Non-pigmented ciliary epithelial cell (primary cell): ENCODE data around the gene ETF1.
A peak's percentile ranks its signal among the peaks of the same experiment; 100 is the strongest.

Experiments
- DNase-seq: peaks from one replicate; pipeline ENCODE4 v3.0.0-alpha.2; 2010; ENCODE audit warnings: low read depth

The ETF1 gene

DNA sequence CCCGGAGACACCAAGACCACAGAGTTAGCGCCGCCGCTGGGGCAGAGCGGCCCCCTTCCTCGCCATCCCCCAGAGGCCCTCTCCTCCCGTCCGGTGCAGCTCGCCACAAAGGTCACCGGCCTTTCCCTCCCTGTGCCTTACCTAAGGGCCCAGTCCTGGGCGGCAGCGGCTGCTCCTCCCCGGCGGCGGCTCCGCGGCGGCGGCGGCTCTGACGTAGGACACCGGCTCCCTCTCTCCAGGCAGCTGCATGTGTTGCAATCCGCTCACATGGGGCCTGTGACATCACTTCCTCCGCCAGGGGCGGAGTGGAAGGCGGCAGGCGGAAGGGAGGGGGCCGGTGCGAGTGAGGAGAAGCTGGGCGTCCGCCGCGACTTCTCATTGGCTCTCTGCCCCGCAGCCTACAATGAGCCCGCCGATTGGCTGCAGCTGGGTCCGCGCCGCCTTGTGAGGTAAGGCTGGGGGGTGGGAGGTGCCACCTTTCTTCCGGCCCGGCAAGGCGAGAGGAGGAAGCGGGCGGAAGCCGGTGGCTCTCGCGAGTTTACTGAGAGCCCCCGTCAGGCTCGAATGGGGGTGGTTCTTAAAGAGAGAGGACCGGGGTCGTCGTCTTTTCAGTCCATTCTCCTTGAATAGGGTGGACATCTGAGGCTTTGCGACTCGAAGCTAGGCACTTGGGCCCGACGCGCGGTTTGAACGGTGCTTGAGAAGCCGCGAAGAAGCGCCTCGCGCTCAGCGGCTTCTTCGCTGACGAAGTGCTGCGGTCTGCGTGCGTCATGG lies at the start of gene ETF1:
Gene ETF1 (minus strand): TSS at position 281 of the 774 bp plus-strand sequence. CDS start 318 bp downstream, outside the sequence.
- DNase-seq = peak; percentile 97

DNA sequence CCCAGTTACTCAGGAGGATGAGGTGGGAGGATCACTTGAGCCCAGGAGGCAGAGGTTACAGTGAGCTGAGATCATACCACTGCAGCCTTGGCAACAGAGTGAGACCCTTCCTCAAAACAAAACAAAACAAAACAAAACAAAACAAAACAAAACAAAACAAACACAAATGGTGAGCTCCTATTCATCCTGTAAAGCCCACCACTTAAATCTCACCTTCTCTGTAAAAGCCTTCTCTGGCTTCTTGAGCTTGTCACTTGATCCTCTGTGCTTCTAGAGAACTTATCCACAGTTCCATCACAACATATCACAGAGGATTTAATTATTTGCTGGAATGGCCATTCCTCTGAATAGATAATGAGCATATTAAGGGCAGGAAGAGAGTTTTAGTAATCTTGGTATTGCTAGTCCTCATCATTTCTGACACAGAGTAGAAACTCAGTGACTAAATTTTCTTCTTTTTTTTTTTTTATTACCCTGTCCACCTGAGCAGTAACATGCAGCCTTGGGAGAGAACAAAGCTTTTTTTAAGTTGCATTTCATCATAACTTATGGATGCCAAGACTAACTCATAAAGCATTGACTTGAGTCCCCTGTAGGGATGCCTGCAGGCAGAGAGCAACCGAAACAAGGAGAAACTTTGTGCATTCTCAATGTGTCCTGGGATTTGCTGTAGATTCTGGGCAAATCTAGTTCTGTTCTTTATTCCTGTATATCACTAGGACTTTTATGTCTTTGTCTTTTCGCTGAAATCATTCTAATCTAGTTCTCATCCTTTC lies 45.2 kb upstream of the ETF1 start:
- DNase-seq = no peak

DNA sequence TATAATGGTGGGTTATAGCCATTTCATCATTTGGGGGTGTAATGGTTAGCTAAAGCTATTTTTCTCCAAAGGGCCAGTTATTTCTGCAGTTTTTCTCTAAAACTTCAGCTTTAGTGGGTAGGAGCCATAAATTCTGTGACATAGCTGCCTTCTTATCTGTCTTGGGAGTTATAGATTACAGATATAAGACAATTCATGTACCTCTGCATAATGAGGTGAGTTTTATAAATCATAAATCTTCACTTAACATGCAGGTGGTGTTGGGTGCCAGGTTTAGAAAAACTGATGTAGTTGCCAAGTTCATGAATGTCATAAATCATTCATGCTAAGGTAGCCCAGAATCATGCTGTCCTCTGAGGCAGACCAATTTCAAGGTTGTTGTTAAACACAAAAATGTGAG lies 42.1 kb upstream of the ETF1 start:
- DNase-seq = no peak

DNA sequence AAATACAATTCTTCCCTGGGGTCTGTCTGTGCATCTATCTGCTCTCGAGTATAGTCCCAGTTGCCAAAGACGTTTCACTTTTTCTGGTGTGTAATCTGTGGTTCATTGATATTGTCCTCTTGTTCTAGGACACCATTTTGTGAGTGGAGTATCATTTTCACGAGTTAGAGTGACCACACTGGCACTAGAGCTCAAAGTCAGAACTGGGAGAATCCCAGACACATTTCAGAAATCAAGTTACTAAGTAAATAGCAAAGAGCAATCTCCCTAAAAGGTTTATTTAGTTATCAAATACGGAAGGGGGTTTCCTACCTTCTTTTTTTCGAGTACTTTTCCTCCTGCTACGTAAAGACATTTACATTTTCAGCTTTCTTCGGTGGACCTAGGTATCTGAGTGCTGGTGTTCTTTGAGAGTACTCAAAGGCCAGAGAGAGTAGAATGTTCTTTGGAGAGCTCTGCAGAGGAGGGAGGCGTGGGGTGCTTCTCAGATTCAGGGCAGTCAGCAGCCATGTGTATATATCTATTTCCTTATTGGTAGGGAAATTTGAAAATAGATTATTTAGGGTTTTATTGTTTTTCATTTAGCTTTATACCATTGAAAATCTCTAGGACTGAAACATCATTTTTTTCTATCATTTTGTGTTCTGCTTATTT lies 41.1 kb upstream of the ETF1 start:
- no peak for DNase-seq

DNA sequence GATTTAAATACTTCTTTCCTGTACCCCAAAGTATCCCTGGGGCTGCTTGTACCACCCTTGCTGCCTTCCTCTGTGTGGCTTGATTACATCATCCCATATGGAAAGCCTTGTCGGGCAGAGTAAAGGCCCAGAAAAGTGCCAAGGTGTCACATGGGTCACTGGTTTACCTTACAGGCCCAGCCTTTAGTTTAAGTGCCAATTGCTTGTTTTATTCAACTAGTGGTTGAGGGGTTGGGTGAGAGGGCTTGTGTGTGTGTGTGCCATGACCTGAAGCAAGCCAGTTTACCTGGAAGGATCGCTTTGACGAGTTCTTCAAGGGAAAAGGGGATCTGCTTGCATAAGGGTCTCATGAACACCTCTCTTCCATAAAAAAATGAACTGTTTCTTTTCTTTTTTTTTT lies 39.9 kb upstream of the ETF1 start:
- DNase-seq = no peak

DNA sequence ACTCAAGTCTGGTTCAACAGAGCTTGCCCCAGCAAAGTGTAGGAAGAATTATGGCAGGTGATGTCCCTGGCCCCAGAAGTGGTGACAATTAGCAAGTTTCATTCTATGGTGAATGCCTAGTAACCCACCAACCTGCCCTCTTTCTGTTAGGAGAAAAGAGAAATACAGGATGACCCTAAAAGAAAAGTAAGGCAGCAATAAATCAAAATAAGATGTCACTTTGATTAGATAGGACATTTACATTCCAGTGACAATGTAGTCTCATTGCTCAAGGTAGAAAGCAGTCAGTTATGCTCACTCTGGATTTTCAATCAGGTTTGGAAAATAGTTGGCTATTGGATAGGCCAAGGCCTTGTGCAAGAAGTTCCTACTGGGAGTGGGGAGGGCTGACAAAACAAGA lies 37.7 kb upstream of the ETF1 start:
- no peak for DNase-seq

DNA sequence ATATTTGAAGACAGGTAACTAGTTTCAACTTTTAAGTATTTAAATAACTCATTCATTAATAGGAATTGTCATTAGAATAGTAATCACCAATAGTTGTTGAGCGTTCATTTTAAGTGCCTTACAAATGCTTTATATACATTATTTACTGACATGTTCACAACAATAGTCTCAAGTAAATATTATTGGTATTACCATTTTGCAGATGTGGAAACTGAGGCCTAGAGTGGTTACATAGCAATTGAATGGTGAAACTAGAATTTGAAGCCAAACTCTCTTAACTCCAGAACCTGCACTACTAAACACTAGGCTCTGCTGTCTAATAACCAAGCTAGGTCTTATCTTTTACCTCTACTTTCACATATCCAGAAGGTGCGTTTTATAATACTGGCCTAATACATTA lies 37.0 kb upstream of the ETF1 start:
- DNase-seq = no peak

DNA sequence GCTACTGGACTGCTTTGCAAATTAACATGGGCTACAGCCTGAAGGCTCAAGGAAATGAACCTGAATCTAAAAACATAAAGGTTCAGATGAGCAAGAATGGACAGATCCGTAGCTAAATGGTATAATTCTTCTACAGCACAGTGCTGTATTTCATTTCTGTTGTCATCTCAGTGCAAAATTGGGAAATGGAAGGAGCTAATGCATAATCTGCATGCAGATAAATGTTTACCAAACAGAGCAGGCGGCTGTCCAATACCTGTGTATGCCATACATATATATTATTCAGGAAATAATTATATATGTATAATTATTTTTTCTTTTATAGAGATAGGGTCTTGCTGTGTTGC lies 36.5 kb upstream of the ETF1 start:
- no peak for DNase-seq

DNA sequence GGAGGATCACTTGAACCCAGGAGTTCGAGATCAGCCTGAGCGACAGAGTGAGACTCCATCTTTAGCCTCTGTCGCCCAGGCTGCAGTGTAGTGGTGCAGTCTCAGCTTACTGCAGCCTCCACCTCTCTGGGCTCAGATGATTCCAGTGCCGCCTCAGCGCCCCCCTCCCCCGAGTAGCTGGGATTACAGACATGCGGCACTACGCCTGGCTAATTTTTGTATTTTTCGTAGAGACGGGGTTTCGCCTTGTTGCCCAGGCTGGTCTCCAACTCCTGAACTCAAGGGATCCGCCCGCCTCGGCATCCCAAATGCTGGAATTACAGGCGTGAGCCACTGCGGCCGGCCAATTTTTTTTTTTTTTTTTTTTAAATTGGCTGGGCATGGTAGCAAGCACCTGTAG lies 34.4 kb upstream of the ETF1 start:
- no peak for DNase-seq

DNA sequence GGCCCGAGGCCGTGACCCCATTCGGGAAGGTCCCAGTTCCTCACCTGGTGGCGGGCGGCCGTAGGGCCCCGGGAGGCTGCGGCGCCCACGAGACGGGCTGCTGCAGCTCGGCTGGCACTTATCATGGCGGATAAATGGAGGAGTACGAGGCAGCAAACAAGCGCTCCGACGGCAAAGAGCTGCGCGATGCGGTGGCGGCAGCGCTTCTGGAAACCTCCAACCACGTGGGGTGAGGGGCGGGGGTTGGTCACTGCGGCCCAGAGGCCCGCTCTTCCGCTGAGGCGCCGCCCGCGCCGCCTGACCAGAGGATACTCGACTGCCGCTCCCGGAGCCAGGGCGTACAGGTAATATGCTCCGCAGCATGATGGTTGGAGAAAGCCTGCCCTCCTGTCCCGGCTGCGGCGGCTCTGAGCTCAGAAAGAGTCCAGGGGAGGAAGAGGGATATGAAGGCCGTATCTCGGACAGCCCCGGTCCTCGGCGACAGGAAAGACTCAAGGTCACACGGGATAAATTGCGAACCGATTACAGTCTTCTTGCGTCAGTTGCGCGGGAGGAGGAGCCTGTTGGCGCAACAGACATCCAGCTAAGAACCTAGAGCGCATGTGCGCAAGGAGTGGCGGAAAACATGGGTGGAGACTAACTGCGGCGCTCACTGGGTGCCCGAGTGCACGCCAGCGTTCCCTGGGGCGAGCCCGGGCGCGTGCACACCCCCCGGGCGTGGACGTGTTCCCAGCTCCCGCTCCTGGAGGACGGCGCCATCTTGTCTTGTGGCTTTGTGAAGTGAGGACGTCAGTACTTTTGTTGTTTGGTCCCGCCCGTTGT lies 32.4 kb upstream of the ETF1 start, which contains the start of gene HSPA9:
Gene HSPA9 (minus strand): TSS at position 208 of the 822 bp plus-strand sequence. CDS start 83 bp downstream, at position 125.
- DNase-seq = peak; percentile 98

DNA sequence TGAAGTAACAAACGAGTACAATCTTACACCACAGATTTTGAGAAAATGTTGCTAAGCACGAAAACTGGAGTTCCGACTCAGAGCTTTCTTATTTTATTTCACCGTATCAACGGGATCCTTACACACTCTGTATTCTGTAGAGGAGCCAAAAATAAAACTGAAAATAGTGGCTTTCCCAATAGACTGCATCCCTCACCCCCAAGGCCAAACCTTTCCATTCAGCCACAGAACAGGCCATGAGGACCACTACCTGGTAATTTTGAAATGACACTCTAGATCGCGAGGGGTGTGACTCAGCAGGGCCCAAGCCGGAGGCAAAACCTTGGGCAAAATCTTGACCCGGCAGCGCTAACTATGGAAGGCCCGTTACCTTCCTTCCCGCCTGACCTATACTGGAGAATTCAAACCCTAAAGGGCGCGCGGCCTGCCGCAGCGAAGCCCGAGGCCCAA lies 31.7 kb upstream of the ETF1 start:
- no peak for DNase-seq

DNA sequence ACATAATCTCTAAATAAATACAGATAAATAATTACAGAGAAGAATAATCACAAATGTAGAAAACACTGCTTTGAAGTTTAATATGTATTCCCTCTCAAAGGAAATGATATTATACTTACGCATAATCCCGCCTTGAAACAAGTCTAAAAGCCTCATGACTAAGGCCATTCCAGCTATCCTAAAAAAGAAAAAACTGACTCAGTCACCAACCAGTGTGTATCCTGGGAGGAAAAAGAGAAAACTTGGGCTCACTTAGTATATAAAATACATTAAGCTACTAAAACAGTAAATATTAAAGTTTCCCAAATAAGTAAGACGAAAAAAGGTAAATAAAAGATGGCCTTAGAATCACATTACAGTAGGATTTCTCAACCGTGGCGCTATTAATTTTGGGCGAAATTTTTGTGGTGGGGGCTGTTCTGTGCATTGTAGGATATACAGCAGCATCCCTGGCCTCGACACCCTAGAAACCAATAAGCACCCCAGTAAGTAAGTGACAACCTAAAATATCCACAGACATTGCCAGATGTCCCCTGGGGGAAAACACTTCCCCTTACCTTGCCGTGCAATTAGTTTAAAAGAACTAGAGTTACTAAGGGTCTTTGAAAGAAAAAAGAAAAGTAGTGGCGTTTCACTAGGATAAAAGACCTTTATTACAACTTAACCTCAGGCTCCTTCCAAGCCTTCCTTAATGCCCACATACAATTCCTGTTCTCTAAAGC lies 31.1 kb upstream of the ETF1 start:
- DNase-seq = no peak

DNA sequence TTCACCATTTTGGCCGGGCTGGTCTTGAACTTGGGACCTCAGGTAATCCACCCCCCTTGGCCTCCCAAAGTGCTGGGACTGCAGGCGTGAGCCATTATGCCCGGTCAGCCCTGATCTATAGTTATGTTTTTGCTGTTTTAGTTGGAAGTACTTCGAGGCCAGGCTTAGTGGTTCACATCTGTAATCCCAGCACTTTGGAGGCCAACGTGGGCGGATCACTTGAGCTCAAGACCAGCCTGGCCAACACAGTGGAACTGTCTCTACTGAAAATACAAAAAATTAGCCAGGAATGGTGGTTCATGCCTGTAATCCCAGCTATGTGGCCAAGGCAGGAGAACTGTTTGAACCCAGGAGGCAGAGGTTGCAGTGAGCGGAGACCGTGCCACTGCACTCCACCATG lies 30.2 kb upstream of the ETF1 start:
- no peak for DNase-seq

DNA sequence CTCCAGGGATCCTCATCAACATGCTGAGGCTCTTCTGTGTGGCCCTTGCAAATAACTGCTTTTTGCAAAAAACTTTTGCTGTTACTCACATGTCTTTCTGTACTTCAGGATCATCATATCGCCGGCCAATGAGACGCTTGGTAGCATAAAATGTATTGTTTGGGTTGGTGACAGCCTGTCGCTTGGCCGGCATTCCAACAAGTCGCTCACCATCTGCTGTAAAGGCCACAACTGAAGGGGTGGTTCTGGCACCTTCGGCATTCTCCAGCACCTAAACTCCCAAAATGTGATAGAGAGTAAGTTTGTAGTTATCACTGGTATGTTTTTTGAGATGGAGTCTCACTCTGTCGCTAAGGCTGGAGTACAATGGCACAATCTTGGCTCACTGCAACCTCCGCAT lies 27.8 kb upstream of the ETF1 start:
- DNase-seq = no peak

DNA sequence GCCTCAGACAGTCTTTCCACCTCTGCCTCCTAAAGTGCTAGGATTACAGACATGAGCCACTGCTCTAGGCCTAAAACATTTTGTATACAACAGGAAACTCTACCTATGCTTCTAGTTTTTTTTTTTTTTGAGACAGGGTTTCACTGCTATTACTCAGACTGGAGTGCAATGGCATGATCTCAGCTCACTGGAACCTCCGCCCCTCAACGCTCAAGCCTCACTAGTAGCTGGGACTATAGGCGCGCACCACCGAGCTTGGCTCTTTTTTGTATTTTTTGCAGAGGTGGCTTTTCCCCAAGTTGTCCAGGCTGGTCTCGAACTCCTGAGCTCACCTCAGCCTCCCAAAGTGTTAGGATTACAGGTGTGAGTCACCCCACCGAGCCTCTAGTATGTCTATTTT lies 26.7 kb upstream of the ETF1 start:
- no peak for DNase-seq

DNA sequence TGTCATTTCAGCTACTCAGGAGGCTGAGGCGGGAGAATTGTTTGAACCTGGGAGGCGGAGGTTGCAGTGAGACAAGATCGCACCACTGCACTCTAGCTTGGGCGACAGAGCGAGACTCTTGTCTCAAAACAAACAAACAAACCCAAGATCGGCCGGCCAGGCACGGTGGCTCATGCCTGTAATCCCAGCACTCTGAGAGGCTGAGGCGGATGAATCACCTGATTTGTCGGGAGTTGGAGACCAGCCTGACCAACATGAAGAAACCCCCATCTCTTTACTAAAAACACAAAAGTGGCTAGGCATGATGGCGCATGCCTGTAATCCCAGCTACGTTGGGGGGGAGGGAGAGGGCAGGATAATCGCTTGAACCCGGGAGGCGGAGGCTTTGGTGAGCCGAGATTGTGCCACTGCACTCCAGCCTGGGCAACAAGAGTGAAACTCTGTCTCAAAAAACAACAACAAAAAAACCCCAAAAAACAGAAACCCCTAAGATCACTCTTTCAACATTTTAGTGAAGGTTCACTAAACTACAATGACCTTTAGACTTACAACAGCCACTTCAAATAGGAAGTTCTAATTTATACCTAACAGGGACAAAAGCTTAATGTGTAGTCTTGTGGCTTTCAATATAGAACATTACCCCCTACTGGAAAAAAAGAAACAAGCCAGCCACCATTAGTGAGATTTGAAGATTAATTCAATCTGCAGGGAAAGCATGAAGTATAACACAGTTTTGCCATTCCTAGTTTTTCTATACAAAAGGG lies 25.2 kb upstream of the ETF1 start:
- DNase-seq = peak; percentile 30

DNA sequence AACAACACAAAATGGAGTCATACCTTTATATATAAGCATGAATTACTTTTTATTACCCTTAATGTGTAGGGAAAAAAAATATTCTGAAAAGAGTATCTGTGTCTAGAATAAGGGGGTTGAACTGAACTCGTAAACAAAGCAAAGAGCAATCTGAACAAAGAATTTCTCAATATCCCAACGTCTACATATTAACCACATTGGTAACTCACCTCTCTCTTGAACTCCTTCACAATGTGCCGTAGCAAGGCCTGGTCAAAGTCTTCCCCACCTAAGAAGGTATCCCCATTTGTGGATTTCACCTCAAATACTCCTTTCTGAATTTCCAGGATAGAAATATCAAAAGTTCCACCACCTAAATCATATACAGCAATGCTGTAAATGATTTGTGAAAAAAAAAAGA lies 23.8 kb upstream of the ETF1 start:
- DNase-seq = no peak

DNA sequence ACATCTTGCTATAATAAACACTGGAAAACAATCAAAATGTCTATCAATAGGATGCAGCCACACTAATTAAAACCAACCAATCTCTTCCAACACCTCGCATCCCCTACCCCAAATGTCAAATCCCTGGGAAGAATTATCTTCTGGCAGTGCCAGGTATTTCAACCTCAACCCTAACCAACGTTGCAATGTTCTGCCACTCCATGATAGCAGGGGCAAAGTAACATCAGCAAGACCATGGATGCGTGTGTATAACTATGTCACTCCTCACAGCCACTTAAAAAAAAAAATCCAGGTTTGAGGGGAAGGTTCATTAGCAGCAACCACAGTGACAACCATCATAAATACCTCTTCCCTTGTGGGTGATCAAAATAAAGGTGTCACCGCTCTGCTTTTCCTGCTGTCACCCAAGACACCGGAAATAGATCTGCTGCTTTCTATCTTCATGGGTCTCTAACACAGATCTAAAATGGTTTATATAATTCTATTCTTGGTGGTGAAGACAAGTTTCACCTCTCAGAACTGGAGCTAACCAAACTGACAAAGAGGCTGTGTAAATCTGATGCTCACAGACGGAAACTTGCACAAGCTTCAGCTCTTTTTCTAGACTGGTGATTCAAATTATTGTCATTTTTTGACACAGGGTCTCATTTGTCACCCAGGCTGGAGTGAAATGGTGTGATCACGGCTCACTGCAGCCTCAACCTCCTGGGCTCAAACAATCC lies 22.2 kb upstream of the ETF1 start:
- no peak for DNase-seq

DNA sequence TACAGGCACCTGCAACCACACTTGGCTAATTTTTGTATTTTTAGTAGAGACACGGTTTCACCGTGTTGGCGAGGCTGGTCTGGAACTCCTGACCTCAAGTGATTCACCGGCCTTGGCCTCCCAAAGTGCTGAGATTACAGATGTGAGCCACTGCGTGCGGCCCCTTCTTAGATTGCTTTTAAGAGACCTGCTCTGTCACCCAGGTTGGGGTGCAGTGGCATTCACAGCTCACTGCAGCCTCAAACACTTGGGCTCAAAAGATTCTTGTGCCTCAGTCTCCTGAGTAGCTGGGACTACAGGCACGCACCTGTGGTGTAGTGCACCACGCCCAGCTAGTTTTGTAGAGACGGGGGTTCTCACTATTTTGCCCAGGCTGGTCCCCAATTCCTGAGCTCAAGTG lies 21.2 kb upstream of the ETF1 start:
- no peak for DNase-seq
